ENCODE measurements around the gene RPL10. TPM values are rescaled to one million over a fixed set of nuclear protein-coding genes. Genes with fewer than 3 reads are reported as not detected.

The RPL10 gene
- total and polyA plus RNA-seq, 2 of the 13 experiments (the other 11 are each of a cell fraction or from before 2014, with no cell fraction given), result 2,381 to 4,713 TPM

DNA sequence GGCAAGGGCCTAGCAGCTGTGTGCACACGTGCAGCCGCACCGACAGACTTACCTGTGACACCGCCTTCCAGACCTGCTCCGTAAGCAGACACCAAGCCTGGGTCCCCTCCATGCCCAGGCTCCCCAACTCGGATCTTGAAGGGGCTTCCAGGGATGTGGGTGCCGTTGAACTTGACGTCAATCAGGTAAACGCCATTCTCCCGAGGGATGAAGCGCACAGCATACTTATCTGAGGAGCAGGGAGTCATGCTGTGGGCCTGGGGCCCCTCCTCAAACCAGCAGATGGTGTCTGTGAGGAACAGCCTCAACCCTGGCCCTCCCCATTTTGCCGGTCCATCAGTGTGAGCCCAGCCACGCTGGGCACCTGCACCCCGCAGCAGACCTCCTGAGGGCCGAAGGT lies 48.2 kb upstream of the RPL10 start:
- CTCF ChIA-PET (ENCODE audit: low intra/inter-chr PET ratio, low total read pairs), result no interaction called here

More for the DNA sequence above, 48.2 kb upstream of the RPL10 start:
- no peak for FAIRE-seq
- WGBS (ENCODE audit: low lambda C conversion rate), result no CpG with 5 or more reads among the region's 15 CpGs
- Histone ChIP-seq H3K4me1 (ENCODE audit: insufficient read depth, low read length) (peaks cover 5% of the 10 kb centered on the region; the same call in 1 of the 2 replicates), H2AFZ (ENCODE audit: low read length) (no peak overlapping the region), H3K36me3 (replicated peaks in 1 of 2; ENCODE audit: control insufficient read depth in 1 of 2, insufficient read depth in 2 of 2, low read length in 2 of 2) (peaks cover 9 to 31% of the 10 kb centered on the region in 2 experiments; a peak in 4 of 5 replicates), H3K27ac (ENCODE audit: extremely low read length, insufficient read depth, low read length) (no peak overlapping the region), H3K4me2 (ENCODE audit: low read depth, low read length) (no peak overlapping the region), H3K4me3 (replicated peaks in 1 of 3; ENCODE audit: insufficient read depth in 1 of 3, low read depth in 2 of 3, low read length in 3 of 3) (no peak overlapping the region), H3K79me2 (ENCODE audit: insufficient read depth, low read length) (no peaks in the 10 kb centered on the region), H3K9ac (ENCODE audit: insufficient read depth, low read depth, low read length) (no peak overlapping the region), H3K9me3 (ENCODE audit: low read length) (no peaks in the 10 kb centered on the region), H4K20me1 (ENCODE audit: insufficient read depth, low read length) (no peaks in the 10 kb centered on the region), H3K27me3 (ENCODE audit: control insufficient read depth in 1 of 2, insufficient read depth in 2 of 2, low read length in 2 of 2) (no peaks in the 10 kb centered on the region)
- no peak for DNase-seq (ENCODE audit: low spot score)
- intact Hi-C loops (cut with micrococcal nuclease; ENCODE audit: unreplicated experiment) (no loop called here), in situ Hi-C loops (cut with HindIII; ENCODE audit: extremely low pct_ligation_motif_present, low pct_unique_long_range_greater_than_20kb) (no loop called here)
- no peak for TF ChIP-seq BRD4 (CRISPR knock-in tag; IDR thresholded peaks at IDR 0.05)
- TF ChIP-seq ZBTB7B (CRISPR knock-in tag; IDR thresholded peaks at IDR 0.05), result no peak
- TF ChIP-seq TOE1 (CRISPR knock-in tag; IDR thresholded peaks at IDR 0.05), result no peak
- TF ChIP-seq ZNF746 (CRISPR knock-in tag; IDR thresholded peaks at IDR 0.05), result no peak
- no peak for TF ChIP-seq YEATS2 (CRISPR knock-in tag; IDR thresholded peaks at IDR 0.05; ENCODE audit: borderline replicate concordance)
- TF ChIP-seq ZNF484 (CRISPR knock-in tag; IDR thresholded peaks at IDR 0.05; ENCODE audit: borderline replicate concordance, low read depth), result no peak
- TF ChIP-seq, protein P1, sequence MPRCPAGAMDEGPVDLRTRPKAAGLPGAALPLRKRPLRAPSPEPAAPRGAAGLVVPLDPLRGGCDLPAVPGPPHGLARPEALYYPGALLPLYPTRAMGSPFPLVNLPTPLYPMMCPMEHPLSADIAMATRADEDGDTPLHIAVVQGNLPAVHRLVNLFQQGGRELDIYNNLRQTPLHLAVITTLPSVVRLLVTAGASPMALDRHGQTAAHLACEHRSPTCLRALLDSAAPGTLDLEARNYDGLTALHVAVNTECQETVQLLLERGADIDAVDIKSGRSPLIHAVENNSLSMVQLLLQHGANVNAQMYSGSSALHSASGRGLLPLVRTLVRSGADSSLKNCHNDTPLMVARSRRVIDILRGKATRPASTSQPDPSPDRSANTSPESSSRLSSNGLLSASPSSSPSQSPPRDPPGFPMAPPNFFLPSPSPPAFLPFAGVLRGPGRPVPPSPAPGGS (CRISPR knock-in tag; IDR thresholded peaks at IDR 0.05), result no peak
- TF ChIP-seq AKAP8 (CRISPR knock-in tag; IDR thresholded peaks at IDR 0.05), result no peak
- TF ChIP-seq MTA1 (CRISPR knock-in tag; IDR thresholded peaks at IDR 0.05; ENCODE audit: borderline replicate concordance), result no peak
- no peak for TF ChIP-seq KLF9 (CRISPR knock-in tag; IDR thresholded peaks at IDR 0.05; ENCODE audit: low read depth)
- no peak for TF ChIP-seq MYC (CRISPR knock-in tag; IDR thresholded peaks at IDR 0.05; ENCODE audit: borderline replicate concordance)
- no peak for TF ChIP-seq ZNF766 (CRISPR knock-in tag; IDR thresholded peaks at IDR 0.05; ENCODE audit: borderline replicate concordance)
- no peak for TF ChIP-seq HOXA5 (CRISPR knock-in tag; IDR thresholded peaks at IDR 0.05)
- TF ChIP-seq ZNF331 (CRISPR knock-in tag; IDR thresholded peaks at IDR 0.05), result no peak
- POLR2A ChIA-PET, result interaction anchor here (1.9 kb wide), 1 partner anchor 16 kb away, joined by 5 read pairs; no protein-coding TSS in a partner anchor
- no TSS peak for BruUV-seq (replicated peaks)
- ATAC-seq, result no peak

All from HepG2 (cell line).